Ishikawa (cell line): ENCODE measurements around the gene AGAP5.

Source experiments
- CEBPB ChIP-seq: IDR thresholded peaks from 2 replicates; pipeline ENCODE4 v1.6.1; 2012
- CREB1 ChIP-seq: IDR thresholded peaks from 2 replicates; pipeline ENCODE4 v1.6.1; 2012; ENCODE audit warnings: low read depth
- EGR1 ChIP-seq: IDR thresholded peaks from 2 replicates; pipeline ENCODE4 v1.6.1; 2012
- EP300 ChIP-seq: IDR thresholded peaks from 2 replicates; pipeline ENCODE4 v1.6.1; 2012; ENCODE audit warnings: borderline replicate concordance
- FOXM1 ChIP-seq: IDR thresholded peaks from 2 replicates; pipeline ENCODE4 v1.6.1; 2012; ENCODE audit warnings: low read depth, borderline replicate concordance
- RAD21 ChIP-seq: IDR thresholded peaks from 2 replicates; pipeline ENCODE4 v1.6.1; 2012; ENCODE audit warnings: low read depth
- TAF1 ChIP-seq: IDR thresholded peaks from 2 replicates; pipeline ENCODE4 v1.6.1; 2012; ENCODE audit warnings: low read depth, mild to moderate bottlenecking
- TCF12 ChIP-seq: IDR thresholded peaks from 2 replicates; pipeline ENCODE4 v1.6.1; 2012; ENCODE audit warnings: low read depth
- TEAD4 ChIP-seq: IDR thresholded peaks from 2 replicates; pipeline ENCODE4 v1.6.1; 2012
- YY1 ChIP-seq: IDR thresholded peaks from 2 replicates; pipeline ENCODE4 v1.6.1; 2012; ENCODE audit warnings: low read depth
- ZBTB7A ChIP-seq: IDR thresholded peaks from 2 replicates; pipeline ENCODE4 v1.6.1; 2012; ENCODE audit warnings: low read depth
- TF ChIP-seq, protein P1 (sequence below): IDR thresholded peaks from 2 replicates; pipeline ENCODE4 v1.6.1; 2012; ENCODE audit warnings: low read depth, mild to moderate bottlenecking
- TF ChIP-seq, protein P2 (sequence below): IDR thresholded peaks from 2 replicates; pipeline ENCODE4 v1.6.1; 2012

DNA sequence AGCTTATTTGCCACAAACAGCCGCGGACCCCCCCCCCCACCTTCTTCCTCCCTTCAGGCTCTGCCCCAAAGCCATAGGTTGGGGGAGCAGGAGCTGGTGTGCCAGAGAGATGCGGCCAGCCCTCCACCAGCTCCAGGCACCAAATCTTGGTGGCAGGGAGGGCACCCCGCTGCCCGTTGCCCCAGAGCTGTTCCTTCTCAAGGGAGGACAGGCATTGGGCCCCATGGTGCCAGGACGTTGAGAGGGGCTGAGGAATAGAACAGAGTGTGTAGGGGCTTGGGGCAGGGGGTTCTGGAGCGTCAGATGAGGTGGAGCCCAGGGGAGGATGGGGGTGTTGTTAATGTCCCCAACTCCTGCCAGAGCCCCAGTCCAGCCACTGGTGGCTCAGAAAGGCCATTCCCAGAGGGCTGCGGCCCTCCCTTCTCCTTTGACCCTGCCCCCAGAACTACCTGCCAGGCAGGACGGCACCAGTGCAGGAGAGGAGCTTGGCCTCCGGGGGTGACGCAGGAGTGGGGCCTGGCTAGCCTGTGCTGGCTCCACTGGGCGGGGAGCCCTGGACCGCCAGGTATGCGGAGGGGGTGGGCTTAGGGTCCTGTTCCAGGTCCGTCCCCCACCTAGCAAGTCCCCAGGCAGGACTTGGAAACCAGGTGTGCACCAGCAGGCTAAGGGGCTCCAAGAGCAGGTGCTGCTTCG, 36.3 kb upstream of the AGAP5 start:
- TF ChIP-seq EGR1 = no peak
- TF ChIP-seq TCF12 = no peak
- no peak for TF ChIP-seq FOXM1
- TF ChIP-seq, protein P1, sequence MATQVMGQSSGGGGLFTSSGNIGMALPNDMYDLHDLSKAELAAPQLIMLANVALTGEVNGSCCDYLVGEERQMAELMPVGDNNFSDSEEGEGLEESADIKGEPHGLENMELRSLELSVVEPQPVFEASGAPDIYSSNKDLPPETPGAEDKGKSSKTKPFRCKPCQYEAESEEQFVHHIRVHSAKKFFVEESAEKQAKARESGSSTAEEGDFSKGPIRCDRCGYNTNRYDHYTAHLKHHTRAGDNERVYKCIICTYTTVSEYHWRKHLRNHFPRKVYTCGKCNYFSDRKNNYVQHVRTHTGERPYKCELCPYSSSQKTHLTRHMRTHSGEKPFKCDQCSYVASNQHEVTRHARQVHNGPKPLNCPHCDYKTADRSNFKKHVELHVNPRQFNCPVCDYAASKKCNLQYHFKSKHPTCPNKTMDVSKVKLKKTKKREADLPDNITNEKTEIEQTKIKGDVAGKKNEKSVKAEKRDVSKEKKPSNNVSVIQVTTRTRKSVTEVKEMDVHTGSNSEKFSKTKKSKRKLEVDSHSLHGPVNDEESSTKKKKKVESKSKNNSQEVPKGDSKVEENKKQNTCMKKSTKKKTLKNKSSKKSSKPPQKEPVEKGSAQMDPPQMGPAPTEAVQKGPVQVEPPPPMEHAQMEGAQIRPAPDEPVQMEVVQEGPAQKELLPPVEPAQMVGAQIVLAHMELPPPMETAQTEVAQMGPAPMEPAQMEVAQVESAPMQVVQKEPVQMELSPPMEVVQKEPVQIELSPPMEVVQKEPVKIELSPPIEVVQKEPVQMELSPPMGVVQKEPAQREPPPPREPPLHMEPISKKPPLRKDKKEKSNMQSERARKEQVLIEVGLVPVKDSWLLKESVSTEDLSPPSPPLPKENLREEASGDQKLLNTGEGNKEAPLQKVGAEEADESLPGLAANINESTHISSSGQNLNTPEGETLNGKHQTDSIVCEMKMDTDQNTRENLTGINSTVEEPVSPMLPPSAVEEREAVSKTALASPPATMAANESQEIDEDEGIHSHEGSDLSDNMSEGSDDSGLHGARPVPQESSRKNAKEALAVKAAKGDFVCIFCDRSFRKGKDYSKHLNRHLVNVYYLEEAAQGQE = no peak
- TF ChIP-seq EP300 = no peak
- TF ChIP-seq RAD21 = no peak
- TF ChIP-seq TEAD4 = no peak
- no peak for TF ChIP-seq TAF1
- no peak for TF ChIP-seq CREB1
- TF ChIP-seq YY1 = no peak
- TF ChIP-seq, protein P2, sequence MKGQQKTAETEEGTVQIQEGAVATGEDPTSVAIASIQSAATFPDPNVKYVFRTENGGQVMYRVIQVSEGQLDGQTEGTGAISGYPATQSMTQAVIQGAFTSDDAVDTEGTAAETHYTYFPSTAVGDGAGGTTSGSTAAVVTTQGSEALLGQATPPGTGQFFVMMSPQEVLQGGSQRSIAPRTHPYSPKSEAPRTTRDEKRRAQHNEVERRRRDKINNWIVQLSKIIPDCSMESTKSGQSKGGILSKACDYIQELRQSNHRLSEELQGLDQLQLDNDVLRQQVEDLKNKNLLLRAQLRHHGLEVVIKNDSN = no peak
- no peak for TF ChIP-seq ZBTB7A
- no peak for TF ChIP-seq CEBPB
